Effector CD4-positive, alpha-beta T cell (primary cell): ENCODE measurements around the gene PDCD1LG2. TPM values are rescaled to one million over a fixed set of nuclear protein-coding genes. Genes with fewer than 3 reads are reported as not detected.
"Not testable (repeated sequence)": the region's sequence is repeated elsewhere in the genome, so short reads cannot be mapped to it uniquely, and the experiment has no call there.

Experiments
- DNase-seq: peaks from one replicate; pipeline ENCODE4 v3.0.0-alpha.2; 2020
- total RNA-seq: gene quantifications from one replicate; lab custom pipeline; 2026; lab: John Stamatoyannopoulos, UW

The PDCD1LG2 gene
- not detected for total RNA-seq

DNA sequence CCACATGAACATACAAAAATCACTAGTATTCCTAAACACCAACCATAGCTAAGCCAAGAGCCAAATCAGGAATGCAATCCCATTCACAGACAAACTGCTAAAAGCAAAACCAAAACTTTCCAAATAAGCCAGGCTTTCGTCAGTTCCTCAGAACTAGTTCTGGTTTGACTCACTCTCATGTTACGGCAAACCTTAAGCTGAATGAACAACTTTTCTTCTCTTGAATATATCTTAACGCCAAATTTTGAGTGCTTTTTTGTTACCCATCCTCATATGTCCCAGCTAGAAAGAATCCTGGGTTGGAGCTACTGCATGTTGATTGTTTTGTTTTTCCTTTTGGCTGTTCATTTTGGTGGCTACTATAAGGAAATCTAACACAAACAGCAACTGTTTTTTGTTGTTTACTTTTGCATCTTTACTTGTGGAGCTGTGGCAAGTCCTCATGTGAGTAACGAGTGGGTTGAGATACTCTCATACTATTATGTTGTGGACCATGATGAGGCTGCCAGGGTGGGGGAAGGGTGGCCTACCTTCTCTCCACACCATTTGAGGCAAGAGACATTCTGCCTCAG lies at the start of gene PDCD1LG2:
Gene PDCD1LG2 (plus strand): TSS at position 172 of the 572 bp plus-strand sequence. CDS start 12,016 bp downstream, outside the sequence.
- no peak for DNase-seq

DNA sequence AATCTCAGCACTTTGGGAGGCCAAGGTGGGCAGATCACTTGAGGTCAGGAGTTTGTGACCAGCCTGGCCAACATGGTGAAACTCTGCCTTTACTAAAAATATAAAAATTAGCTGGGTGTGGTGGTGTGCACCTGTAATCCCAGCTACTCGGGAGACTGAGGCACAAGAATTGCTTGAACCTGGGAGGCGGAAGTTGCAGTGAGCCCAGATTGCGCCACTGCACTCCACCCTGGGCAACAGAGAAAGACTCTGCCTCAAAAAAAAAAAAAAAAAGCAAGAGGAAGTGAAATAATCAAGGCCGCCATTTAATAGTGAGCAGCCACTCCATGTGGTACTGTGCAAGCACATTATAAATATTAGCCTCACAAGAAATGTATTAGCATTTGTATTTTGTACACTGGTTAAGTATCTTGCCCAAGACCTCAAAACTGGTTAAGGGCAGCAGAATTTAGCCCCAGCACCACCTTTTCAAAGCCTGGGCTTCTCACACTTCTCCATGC lies 45.5 kb upstream of the PDCD1LG2 start:
- DNase-seq = not testable (repeated sequence)

DNA sequence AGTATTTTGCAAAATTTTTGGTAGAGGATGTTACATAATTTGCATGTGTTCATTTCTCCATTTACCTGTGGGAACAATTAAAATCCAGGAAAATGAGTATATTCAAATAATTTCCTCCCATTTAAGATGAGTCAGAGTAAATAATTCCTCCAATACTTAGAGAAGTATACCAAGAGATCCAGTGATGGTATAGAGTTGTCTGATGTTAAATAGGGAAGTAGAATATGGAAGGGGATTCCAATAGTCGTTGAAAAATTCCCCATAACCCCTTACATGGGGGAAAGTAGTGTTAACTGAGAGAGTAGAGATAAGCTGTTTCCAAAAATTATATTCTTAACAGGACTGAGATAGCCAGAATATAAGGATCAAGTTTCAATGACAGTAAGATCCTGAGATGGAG lies 44.3 kb upstream of the PDCD1LG2 start:
- DNase-seq = no peak

DNA sequence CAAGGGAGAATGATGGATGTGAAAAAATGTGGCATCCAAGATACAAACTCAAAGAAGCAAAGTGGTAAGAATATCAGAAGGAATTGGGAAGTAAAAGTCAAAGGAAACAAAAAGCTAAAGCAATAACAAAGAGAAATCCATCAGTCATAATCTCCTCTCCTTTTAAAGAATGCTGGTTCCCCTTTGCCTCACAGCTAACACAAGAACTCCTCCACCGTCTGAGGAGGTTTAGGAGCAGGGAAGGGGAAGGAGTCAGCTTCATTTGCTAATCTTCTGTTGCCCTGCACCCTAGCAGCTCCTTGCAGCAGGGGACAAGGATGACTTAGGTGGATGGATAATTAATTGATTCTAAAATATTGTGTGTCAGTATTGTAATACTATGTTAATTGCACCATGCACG lies 43.6 kb upstream of the PDCD1LG2 start:
- DNase-seq = no peak

DNA sequence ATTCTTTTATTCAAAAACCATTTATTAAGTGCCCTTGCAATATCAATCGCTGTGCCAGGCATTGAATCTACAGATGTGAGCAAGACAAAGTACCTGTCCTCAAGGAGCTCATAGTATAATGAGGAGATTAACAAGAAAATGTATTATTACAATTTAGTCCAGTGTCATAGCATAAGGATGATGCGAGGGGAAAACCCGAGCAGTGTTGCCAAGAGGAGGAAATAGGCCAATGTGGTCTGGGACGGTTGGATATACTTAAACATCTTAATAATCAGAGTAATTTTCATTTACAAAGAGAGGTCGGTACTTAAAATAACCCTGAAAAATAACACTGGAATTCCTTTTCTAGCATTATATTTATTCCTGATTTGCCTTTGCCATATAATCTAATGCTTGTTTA lies 41.5 kb upstream of the PDCD1LG2 start:
- no peak for DNase-seq

DNA sequence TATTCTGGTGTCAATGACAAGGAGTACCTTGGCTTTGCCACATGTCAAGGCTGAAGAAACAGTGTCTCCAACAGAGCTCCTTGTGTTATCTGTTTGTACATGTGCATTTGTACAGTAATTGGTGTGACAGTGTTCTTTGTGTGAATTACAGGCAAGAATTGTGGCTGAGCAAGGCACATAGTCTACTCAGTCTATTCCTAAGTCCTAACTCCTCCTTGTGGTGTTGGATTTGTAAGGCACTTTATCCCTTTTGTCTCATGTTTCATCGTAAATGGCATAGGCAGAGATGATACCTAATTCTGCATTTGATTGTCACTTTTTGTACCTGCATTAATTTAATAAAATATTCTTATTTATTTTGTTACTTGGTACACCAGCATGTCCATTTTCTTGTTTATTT lies 40.2 kb upstream of the PDCD1LG2 start:
- DNase-seq = no peak

DNA sequence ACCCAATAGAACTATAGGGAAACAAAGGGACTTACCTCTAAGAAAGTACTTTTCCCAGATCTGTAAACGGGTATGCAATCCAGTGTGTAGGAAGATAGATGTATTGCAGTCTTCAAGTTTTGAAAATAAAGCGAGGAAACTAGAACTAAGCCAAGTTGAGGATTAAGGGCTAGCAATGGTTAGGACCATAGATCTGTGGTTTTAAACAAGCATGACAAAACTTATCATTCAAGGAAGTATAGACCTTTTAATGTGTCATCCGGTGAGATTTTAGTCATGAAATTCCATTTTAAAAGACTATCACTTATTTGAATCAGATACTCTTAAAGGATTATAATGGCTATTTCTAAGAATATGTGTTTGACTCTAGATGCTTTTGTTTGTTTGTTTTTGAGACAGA lies 39.5 kb upstream of the PDCD1LG2 start:
- DNase-seq = no peak

DNA sequence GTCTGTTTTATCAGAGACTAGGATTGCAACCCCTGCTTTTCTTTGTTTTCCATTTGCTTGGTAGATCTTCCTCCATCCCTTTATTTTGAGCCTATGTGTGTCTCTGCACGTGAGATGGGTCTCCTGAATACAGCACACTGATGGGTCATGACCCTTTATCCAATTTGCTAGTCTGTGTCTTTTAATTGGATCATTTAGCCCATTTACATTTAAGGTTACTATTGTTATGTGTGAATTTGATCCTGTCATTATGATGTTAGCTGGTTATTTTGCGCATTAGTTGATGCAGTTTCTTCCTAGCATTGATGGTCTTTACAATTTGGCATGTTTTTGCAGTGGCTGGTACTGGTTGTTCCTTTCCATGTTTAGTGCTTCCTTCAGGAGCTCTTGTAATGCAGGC lies 34.7 kb upstream of the PDCD1LG2 start:
- DNase-seq = not testable (repeated sequence)

DNA sequence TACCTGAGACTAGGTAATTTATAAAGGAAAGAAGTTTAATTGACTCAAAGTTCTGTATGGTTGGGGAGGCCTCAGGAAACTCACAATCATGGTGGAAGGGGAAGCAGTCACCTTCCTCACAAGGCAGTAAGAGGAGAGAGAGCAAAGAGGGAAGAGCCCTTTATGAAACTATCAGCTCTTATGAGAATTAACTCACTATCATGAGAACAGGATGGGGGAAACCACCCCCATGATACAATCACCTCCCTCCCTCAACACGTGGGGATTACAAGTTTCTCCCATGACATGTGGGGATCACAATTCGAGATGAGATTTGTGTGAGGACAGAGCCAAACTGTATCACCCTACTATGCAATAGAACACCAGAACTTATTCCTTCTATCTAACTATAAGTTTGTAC lies 32.1 kb upstream of the PDCD1LG2 start:
- DNase-seq = no peak

DNA sequence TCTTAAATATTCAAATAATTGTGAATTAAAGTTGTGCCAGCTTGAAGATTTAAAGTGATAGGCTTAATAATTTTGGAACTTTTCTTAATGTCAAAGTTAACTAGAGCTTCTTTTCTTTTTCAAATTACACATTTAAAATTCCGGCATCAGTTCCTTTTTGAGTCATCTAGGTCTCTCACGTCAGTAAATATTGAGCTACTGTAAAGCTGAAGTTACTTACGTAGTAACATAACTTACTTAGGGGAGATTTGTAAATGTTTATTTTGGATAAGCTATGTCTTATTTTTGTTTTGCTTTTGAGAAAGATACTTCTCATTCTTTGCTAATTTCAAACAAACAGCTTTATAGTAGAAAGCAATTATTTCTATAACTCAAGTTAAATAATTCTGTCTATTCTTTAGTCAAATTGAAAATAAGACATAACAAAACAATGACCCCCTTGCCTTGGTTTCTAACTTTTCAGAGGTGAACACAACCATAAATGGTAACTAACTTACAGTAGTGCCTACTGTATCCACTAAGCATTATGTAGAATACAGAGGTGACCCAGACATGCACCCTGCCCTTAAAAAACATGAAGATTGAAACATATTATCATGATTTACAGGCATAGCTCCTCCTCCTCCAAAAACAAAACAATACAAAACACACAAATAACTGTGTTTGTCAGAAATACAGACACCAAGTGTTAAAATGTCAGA lies 30.2 kb upstream of the PDCD1LG2 start:
- no peak for DNase-seq

DNA sequence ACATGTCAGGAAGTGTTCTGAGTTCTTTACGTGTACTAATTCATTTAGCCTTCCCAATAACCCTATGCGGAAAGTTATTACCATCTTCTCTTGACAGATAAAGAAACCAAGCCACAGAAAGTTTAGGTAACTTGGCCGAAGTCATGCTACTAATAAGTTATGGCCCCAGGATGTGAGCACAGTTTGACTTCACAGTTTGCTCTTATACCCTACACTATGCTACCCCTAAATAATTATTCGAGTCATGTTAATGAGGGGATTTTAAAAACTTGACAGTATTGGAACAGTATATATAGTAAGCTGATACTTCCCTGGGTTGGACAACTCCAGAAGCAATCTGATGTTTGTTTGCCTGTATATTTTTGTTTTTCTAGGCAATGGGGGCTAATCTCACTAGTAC lies 29.4 kb upstream of the PDCD1LG2 start:
- no peak for DNase-seq

DNA sequence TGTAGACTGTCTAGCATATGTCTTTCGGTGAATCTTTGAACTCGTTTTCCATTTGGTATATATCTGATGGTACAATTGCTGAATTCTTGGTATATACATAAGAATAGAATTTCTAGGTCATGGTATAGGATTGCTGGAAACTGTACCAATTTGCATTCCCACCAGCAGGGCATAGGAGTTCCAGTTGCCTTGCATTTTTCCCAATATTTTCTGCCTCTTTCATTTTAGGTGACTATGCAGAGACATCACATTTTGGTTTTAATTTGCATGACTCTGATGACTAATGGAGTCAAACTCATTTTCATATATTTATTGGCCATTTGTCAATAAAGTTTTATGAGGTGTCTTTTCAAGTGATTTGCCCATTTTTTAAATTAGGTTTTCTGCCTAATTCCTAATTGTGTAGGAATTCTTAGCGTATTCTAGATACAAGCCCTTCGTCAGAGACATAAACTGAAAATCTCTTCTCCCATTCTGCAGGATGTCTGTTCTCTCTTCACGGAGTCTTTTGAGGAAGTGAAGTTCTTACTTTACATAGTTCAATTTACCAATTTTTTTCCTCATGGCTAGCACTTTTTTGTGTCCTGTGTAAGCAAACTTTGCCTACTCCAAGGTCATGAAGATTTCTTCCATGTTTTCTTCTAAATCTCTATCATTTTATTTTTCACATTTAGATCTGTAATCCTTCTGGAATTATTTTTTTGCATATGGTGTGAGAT lies 28.9 kb upstream of the PDCD1LG2 start:
- no peak for DNase-seq

DNA sequence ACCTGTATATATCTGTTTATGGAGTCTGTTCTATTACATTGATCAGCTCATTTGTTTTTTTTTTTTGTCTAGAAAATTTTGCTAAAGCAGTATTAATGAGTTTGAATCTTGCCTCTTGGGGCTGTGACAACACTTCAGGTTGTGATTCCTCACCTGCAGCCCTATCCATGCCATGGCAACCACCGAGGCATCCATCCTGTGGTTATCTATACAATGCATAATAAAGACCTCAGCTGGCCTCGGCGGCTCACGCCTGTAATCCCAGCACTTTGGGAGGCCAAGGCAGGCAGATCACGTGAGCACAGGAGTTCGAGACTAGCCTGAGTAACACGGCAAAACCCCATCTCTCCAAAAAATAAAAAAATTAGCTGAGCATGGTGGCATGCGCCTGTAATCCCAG lies 28.1 kb upstream of the PDCD1LG2 start:
- DNase-seq = no peak

DNA sequence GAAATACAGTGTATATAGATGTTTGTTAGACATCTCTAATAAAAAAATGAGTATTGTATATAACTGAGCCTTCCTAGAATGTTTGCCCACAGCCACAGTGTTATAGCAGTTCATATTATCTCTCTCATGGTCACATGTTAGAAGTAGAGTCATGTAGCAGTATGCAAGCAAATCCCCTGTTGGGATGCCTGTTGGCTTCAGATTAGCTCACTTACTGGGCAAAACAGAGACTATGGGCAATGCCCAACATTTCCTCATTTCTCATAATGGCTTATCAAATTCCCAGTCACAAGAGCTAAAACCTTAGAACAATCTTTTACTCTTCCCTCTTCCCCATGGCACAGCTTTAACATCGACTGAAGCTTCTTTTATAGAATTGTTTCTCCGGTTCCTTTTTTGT lies 27.0 kb upstream of the PDCD1LG2 start:
- no peak for DNase-seq

DNA sequence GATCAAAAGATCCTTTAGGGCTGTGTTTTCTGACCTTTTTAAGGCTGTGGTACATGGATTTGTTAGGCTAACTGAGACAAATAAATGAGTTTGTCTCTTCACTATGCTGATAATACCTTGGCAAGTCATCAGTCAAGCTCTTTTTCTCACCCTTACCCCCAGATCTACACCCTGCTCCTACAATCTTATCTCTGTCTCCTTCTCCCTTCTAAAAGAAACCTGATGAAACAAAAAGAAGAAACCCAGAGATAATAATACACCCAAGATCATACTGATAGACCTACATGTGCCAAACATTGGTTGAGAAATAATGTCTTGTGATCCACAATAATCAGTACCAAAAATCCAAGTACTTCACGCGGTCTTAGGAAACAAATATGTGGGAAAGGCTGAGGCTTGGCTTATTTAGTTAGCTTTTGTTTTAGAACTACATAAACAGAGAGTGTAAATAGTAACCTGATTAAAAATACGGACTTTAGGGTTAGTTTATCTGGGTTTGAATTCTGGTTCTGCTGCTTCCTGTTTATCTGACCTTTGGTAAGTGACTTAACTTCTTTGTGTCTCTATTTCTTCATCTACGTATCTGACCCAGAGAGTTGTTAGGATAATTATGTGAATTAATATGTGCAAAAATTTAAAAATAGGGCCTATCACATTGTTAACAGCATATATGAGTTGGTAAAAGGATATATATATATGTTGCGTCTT lies 24.8 kb upstream of the PDCD1LG2 start:
- DNase-seq = no peak

DNA sequence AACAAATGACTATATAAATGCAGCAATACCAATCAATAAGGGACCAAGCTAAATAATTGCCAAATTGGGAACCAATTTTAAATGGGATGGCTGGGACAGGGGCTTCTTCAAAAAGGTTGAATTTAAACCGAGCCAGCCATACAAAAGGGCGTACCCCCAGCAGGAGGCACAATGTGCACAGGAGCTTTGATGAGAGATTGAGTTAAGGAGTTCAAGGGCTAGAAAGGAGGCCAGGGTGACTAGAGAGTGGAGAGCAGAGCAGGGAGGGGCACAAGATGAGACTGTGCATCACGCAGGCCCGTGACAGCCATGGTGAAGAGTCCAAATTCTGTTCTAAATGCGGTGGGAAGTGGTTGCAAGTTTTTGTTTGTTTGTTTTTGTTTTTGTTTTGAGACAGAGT lies 23.3 kb upstream of the PDCD1LG2 start:
- no peak for DNase-seq

DNA sequence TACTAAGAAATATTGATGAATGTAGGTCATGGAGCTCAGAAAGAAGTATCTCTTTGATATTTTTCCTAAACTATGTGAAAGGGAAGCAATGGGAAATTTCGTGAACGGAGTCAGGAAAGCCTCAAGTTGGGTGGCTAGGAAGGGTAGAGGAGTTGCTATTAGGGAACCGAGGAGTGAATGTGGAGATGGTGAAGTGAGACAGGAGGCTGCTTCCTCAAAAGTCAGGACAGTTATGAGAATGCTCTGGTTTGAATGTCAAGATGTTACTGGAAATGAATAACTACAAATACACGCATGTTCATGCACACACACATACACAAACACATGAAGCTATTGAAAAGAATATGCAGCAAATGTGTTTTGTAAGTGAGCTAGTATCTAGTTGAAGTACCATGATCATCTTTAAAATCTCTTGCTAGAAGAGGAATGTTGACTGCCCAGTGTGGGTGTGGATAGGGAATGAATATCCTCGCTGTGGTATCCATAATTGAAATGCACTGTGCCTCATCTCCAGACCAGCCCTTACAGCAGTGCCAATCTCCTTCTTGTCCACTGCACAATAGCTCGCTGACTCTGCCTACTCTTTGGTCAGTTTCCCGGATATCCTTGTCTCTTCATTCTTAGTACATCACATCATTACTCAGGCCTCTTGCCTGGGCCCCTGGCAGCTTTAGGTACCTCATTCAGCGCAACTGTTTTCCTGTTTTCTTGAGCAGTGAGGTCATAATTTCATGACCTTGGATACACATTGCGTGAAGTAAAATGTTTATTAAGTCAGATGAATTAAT lies 21.9 kb upstream of the PDCD1LG2 start:
- no peak for DNase-seq

DNA sequence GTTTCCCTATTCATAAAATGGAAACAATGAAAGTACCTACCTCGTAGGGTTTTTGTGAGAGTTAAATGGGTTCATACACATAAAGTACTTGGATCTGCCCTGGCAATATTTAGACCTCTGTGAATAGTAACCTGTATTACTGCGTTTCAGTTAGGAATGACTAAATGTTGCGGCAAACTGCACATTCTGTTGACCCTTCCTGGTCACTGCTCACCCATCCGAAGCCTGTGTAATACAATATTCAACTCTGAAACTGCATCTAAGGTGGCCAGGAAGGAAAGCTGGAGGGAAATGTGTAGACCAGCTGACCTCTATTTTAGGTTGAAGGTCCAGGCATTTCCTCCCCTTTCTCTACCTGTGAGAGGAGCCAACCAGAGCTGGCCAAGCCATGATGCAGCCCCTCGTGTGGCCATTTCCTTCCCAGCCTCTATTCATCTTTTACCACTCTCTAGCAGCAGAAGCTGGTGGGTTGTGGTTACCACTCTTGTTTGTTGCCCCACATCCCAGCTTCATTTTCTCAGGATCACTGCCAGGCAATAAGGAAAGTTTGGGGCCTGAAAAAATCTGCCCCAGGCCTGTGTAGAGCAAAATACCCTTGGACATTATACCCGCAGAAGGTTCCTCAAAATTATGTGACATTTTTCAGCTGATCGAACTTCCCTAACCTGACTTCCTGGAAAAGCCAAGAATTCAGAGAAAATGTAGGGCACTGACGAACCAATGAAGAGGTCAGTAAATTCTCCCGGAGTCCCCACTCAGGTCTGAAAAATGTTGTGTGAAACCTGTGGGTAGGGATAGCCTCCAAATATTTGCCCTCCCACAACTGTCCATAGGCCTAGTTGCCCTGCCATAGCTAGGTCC lies 20.5 kb upstream of the PDCD1LG2 start:
- no peak for DNase-seq

DNA sequence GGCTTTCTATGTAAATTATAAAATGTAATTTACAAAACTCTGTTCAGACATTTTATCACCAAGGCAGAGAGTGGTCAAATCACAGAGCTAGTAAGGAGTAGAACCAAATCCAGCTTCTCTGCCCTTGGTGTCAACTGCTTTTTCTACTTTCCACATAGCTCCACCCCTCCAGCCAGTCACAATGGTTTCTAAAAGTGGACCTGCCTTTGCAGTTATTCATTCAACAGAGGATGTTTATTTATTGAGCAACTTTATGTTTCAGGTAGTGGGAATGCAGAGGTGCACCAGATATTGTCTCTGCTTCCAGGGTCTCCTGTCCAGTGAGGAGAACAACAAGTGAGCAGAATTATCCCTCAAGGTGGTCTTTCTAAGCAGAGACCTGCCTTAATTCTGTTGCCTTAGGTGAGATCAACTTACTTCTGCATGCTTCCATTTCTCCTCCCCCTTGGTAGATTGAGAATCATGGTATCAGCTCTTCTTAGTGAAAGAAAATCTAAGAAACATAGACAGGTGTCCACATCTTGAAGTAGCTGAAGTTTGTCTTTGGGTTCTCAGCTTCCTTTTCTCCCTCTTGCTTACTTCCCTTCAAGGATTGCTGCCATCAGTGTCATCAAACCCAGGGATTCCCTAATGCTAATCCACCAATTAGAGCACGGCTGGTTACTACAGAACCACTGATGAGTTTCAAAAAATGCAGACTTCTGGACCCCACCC lies 17.2 kb upstream of the PDCD1LG2 start:
- no peak for DNase-seq

DNA sequence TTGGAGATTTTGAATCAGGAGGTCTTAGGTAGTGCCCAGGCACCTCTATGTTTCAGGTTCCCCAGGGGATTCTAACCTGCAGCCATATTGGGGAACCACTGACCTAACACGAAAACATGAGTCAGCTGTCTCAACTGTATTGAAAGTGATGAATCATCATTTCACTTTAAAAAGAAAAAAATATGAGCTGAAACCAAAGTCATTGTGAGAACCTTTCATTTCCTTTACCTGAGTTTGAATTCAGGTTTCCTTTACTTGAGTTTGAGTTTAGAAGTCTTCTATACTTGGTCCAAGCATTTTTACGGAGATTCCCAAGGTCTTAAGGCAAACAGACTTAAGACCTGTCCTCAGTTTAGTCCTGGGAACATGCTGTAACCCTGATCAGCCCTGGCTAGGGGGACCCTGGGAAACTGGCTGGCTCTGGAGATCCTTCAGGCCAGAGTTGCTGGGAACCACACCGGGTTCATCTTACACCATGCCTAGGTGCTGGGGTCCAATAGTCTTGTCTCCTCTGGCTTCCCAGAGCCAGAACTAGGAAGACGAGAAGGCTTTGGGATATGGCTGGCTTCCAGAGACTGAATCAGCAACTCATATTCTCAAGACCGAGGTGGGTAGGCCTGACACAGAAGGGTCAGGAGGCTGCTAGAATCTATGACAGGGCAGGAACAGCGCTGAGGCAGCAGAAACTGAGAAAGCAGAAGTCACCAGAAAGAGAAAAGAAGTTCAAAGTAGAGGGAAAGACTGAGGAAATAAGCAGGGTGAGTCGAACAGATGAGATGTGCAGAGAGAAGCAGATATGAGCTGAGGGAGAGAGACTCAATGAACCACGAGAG lies 16.4 kb upstream of the PDCD1LG2 start:
- DNase-seq = no peak
